Measurements from ENCODE around the gene CLASP1. TPM values are rescaled to one million over a fixed set of nuclear protein-coding genes. Genes with fewer than 3 reads are reported as not detected.

The CLASP1 gene
- total and polyA plus RNA-seq, 2 experiments from 2014 or later, result 16.6 to 56.3 TPM

- Histone ChIP-seq H3K9me2 (ENCODE audit: insufficient read depth) (no peaks in the 10 kb centered on the region), H3K27ac (ENCODE audit: low read depth) (0 out of 2 replicates have a peak overlapping the region, but pooled peaks have one; percentile 16)
These were observed 32.1 kb downstream of the CLASP1 start for GRCh38 chr2:121617042-121617599.

More at GRCh38 chr2:121617042-121617599, 32.1 kb downstream of the CLASP1 start:
- H3K4me1 Mint-ChIP-seq, result no peaks in the 10 kb centered on the region
- Histone ChIP-seq H3K79me2 (replicated peaks; ENCODE audit: insufficient read depth) (peaks cover 77% of the 10 kb centered on the region), H2AFZ (no peak overlapping the region), H3K4me3 (no peak overlapping the region), H3K4me2 (no peak overlapping the region), H3K36me3 (ENCODE audit: insufficient read depth) (no peaks in the 10 kb centered on the region; the same call in 1 of the 2 replicates), H4K20me1 (replicated peaks; ENCODE audit: insufficient read depth) (peaks cover 38% of the 10 kb centered on the region), H3K4me1 (ENCODE audit: insufficient read depth) (no peaks in the 10 kb centered on the region), H3F3A (replicated peaks; ENCODE audit: low read depth) (no peaks in the 10 kb centered on the region), H3K27me3 (ENCODE audit: insufficient read depth) (no peaks in the 10 kb centered on the region)
- H3K36me3 Mint-ChIP-seq (ENCODE audit: low read depth), result peaks cover 4% of the 10 kb centered on the region; the same call in 2 of the 3 replicates
- ATAC-seq, result peak; percentile 58
- H3K9me3 Mint-ChIP-seq, result no peaks in the 10 kb centered on the region
- no peaks in the 10 kb centered on the region for H3K27me3 Mint-ChIP-seq (ENCODE audit: insufficient read depth, low read depth, poor library complexity)
- no peak overlapping the region for H3K27ac Mint-ChIP-seq
- TF ChIP-seq REST (IDR thresholded peaks at IDR 0.05; ENCODE audit: unreplicated experiment), result no peak
- TF ChIP-seq ZNF114 (CRISPR knock-in tag; IDR thresholded peaks at IDR 0.05), result no peak
- no peak for TF ChIP-seq NANOG (IDR thresholded peaks at IDR 0.05; ENCODE audit: borderline replicate concordance)
- TF ChIP-seq EZH2 (IDR thresholded peaks at IDR 0.05; ENCODE audit: low read depth, unreplicated experiment), result no peak
- TF ChIP-seq, protein P1, sequence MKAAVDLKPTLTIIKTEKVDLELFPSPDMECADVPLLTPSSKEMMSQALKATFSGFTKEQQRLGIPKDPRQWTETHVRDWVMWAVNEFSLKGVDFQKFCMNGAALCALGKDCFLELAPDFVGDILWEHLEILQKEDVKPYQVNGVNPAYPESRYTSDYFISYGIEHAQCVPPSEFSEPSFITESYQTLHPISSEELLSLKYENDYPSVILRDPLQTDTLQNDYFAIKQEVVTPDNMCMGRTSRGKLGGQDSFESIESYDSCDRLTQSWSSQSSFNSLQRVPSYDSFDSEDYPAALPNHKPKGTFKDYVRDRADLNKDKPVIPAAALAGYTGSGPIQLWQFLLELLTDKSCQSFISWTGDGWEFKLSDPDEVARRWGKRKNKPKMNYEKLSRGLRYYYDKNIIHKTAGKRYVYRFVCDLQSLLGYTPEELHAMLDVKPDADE (IDR thresholded peaks at IDR 0.05), result no peak
- no peak for TF ChIP-seq CREB1 (CRISPR knock-in tag; IDR thresholded peaks at IDR 0.05; ENCODE audit: low read depth)
- TF ChIP-seq JUNB (IDR thresholded peaks at IDR 0.05; ENCODE audit: unreplicated experiment), result no peak
- TF ChIP-seq ZNF462 (CRISPR knock-in tag; IDR thresholded peaks at IDR 0.05), result no peak
- TF ChIP-seq, protein P2, sequence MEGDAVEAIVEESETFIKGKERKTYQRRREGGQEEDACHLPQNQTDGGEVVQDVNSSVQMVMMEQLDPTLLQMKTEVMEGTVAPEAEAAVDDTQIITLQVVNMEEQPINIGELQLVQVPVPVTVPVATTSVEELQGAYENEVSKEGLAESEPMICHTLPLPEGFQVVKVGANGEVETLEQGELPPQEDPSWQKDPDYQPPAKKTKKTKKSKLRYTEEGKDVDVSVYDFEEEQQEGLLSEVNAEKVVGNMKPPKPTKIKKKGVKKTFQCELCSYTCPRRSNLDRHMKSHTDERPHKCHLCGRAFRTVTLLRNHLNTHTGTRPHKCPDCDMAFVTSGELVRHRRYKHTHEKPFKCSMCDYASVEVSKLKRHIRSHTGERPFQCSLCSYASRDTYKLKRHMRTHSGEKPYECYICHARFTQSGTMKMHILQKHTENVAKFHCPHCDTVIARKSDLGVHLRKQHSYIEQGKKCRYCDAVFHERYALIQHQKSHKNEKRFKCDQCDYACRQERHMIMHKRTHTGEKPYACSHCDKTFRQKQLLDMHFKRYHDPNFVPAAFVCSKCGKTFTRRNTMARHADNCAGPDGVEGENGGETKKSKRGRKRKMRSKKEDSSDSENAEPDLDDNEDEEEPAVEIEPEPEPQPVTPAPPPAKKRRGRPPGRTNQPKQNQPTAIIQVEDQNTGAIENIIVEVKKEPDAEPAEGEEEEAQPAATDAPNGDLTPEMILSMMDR (conservative IDR thresholded peaks at IDR 0.05; ENCODE audit: low read depth in 2 of 2), result no peak
- no peak for TF ChIP-seq STAT1 (IDR thresholded peaks at IDR 0.05; ENCODE audit: unreplicated experiment)
- TF ChIP-seq POLR2AphosphoS5 (IDR thresholded peaks at IDR 0.05; ENCODE audit: low read depth), result no peak
- TF ChIP-seq ZNF331 (CRISPR knock-in tag; IDR thresholded peaks at IDR 0.05; ENCODE audit: low read depth), result no peak
- no peak for TF ChIP-seq EZH2phosphoT487 (IDR thresholded peaks at IDR 0.05; ENCODE audit: unreplicated experiment)
- no peak overlapping the region for H3K4me3 Mint-ChIP-seq
- DNase-seq (ENCODE audit: low spot score), result no peak
